Karpas-422 (cell line): Measurements from ENCODE around the gene TMEM18. TPM values are rescaled to one million over a fixed set of nuclear protein-coding genes. Genes with fewer than 3 reads are reported as not detected.

Experiments used
- DNase-seq: peaks from one replicate; pipeline ENCODE4 v3.0.0-alpha.2; 2015
- H2AFZ ChIP-seq: fragments of 200-600 bp; sonication (generic); 2 replicates; pipeline ENCODE4 v1.6.1; 2014; ENCODE audit warnings: antibody characterized with exemption, low read length, mixed read lengths
- H3K27ac ChIP-seq: fragments of 200-600 bp; sonication (generic); 2 replicates; pipeline ENCODE4 v1.5.1; 2014; ENCODE audit warnings: mild to moderate bottlenecking, low read length, moderate library complexity
- H3K27me3 ChIP-seq: fragments of 200-600 bp; sonication (generic); 2 replicates; pipeline ENCODE4 v1.6.1; 2014; ENCODE audit warnings: low read length, mixed read lengths
- H3K36me3 ChIP-seq: fragments of 200-600 bp; sonication (generic); 2 replicates; pipeline ENCODE4 v1.6.1; 2014; ENCODE audit warnings: low read length, mixed read lengths; ENCODE audit not compliant: insufficient read depth
- H3K4me1 ChIP-seq: fragments of 200-600 bp; sonication (generic); 2 replicates; pipeline ENCODE4 v1.6.1; 2014; ENCODE audit warnings: mild to moderate bottlenecking, low read length, mixed read lengths
- H3K4me2 ChIP-seq: fragments of 200-600 bp; sonication (generic); 2 replicates; pipeline ENCODE4 v1.6.1; 2014; ENCODE audit warnings: low read length, low read depth, mild to moderate bottlenecking; ENCODE audit not compliant: poor library complexity, severe bottlenecking
- H3K4me3 ChIP-seq: fragments of 200-600 bp; sonication (generic); 2 replicates; pipeline ENCODE4 v1.5.1; 2014; ENCODE audit warnings: mild to moderate bottlenecking, antibody characterized with exemption, low read length, mixed read lengths
- H3K79me2 ChIP-seq: fragments of 200-600 bp; sonication (generic); 2 replicates; pipeline ENCODE4 v1.6.1; 2014; ENCODE audit warnings: mild to moderate bottlenecking, low read length, mixed read lengths
- H3K9ac ChIP-seq: fragments of 200-600 bp; sonication (generic); 2 replicates; pipeline ENCODE4 v1.6.0; 2014; ENCODE audit warnings: low read length
- H3K9me2 ChIP-seq: fragments of 200-600 bp; sonication (generic), shearing (Covaris generic); replicated peaks from 2 replicates; pipeline ENCODE4 v1.6.0; 2014; ENCODE audit warnings: mild to moderate bottlenecking, low read length, moderate library complexity; ENCODE audit not compliant: insufficient read depth
- H3K9me3 ChIP-seq: fragments of 300-700, 200-600 bp; sonication (generic); 2 replicates; pipeline ENCODE4 v1.6.1; 2014; ENCODE audit warnings: low read length, mixed read lengths
- H4K20me1 ChIP-seq: fragments of 200-600 bp; sonication (generic); 2 replicates; pipeline ENCODE4 v1.6.1; 2014; ENCODE audit warnings: mild to moderate bottlenecking, antibody characterized with exemption, low read length, low read depth; ENCODE audit not compliant: insufficient read depth
- total RNA-seq: library from RNA; depleted of rRNA; stranded (reverse); fragments of >200 nt; shearing (Covaris generic); gene quantifications from 2 replicates; pipeline ENCODE4 v1.2.3, GENCODE V29; 2014; ENCODE audit warnings: low replicate concordance

TMEM18 gene
- total RNA-seq, 1 experiment from 2014 or later, result 48.6 TPM

- Histone ChIP-seq H3K4me2 (no peak overlapping the region), H3K9ac (no peak overlapping the region), H3K27me3 (no peaks in the 10 kb centered on the region), H3K4me3 (no peak overlapping the region), H2AFZ (no peak overlapping the region), H3K36me3 (no peaks in the 10 kb centered on the region), H3K27ac (no peak overlapping the region), H3K4me1 (peaks cover 32% of the 10 kb centered on the region), H4K20me1 (no peaks in the 10 kb centered on the region), H3K9me3 (no peaks in the 10 kb centered on the region), H3K9me2 (no peaks in the 10 kb centered on the region), H3K79me2 (no peaks in the 10 kb centered on the region)
- DNase-seq, result no peak
Measured at GRCh38 chr2:650343-651310, 26.6 kb downstream of the TMEM18 start.

- H3K4me2 ChIP-seq, result no peak overlapping the region
- H3K27ac ChIP-seq, result no peak overlapping the region
- no peaks in the 10 kb centered on the region for H3K27me3 ChIP-seq
- no peaks in the 10 kb centered on the region for H3K9me3 ChIP-seq
- no peak overlapping the region for H2AFZ ChIP-seq
- no peak for DNase-seq
- H4K20me1 ChIP-seq, result no peaks in the 10 kb centered on the region
- no peaks in the 10 kb centered on the region for H3K36me3 ChIP-seq
- no peak overlapping the region for H3K9ac ChIP-seq
- no peaks in the 10 kb centered on the region for H3K79me2 ChIP-seq
- H3K4me3 ChIP-seq, result no peak overlapping the region
- H3K9me2 ChIP-seq, result no peaks in the 10 kb centered on the region
- H3K4me1 ChIP-seq, result peaks cover 37% of the 10 kb centered on the region
Measured at GRCh38 chr2:649426-650342, 27.5 kb downstream of the TMEM18 start.

- Histone ChIP-seq H3K4me3 (no peak overlapping the region), H3K27ac (no peak overlapping the region), H3K27me3 (no peaks in the 10 kb centered on the region), H3K9me2 (no peaks in the 10 kb centered on the region), H3K4me2 (no peak overlapping the region), H3K9ac (no peak overlapping the region), H4K20me1 (no peaks in the 10 kb centered on the region), H3K79me2 (no peaks in the 10 kb centered on the region), H2AFZ (no peak overlapping the region), H3K4me1 (peaks cover 39% of the 10 kb centered on the region), H3K9me3 (no peaks in the 10 kb centered on the region), H3K36me3 (no peaks in the 10 kb centered on the region)
- DNase-seq, result no peak
Measured at GRCh38 chr2:648476-649424, 28.5 kb downstream of the TMEM18 start.

- H3K4me2 ChIP-seq, result peak overlapping the region; percentile 59
- H3K9ac ChIP-seq, result peak overlapping the region; percentile 66
- no peaks in the 10 kb centered on the region for H3K9me3 ChIP-seq
- H3K9me2 ChIP-seq, result no peaks in the 10 kb centered on the region
- no peaks in the 10 kb centered on the region for H3K27me3 ChIP-seq
- H3K27ac ChIP-seq, result peak overlapping the region; percentile 87
- DNase-seq, result no peak
- no peaks in the 10 kb centered on the region for H3K79me2 ChIP-seq
- no peaks in the 10 kb centered on the region for H4K20me1 ChIP-seq
- H3K4me3 ChIP-seq, result no peak overlapping the region
- no peaks in the 10 kb centered on the region for H3K36me3 ChIP-seq
- H2AFZ ChIP-seq, result no peak overlapping the region
- peaks cover 38% of the 10 kb centered on the region for H3K4me1 ChIP-seq
Measured at GRCh38 chr2:647691-648231, 29.4 kb downstream of the TMEM18 start.

GRCh38 chr2:647003-647560, 30.1 kb downstream of the TMEM18 start:
- peak overlapping the region; percentile 87 for H3K27ac ChIP-seq
- H3K4me2 ChIP-seq, result peak overlapping the region; percentile 59
- no peaks in the 10 kb centered on the region for H3K27me3 ChIP-seq
- peak; percentile 80 for DNase-seq
- H3K4me3 ChIP-seq, result peak overlapping the region; percentile 56
- H3K9me2 ChIP-seq, result no peaks in the 10 kb centered on the region
- H3K9ac ChIP-seq, result peak overlapping the region; percentile 66
- H3K4me1 ChIP-seq, result peaks cover 37% of the 10 kb centered on the region
- H2AFZ ChIP-seq, result peak overlapping the region; percentile 92
- no peaks in the 10 kb centered on the region for H4K20me1 ChIP-seq
- no peaks in the 10 kb centered on the region for H3K79me2 ChIP-seq
- no peaks in the 10 kb centered on the region for H3K9me3 ChIP-seq
- H3K36me3 ChIP-seq, result no peaks in the 10 kb centered on the region

GRCh38 chr2:644871-645270, 32.3 kb downstream of the TMEM18 start:
- H3K4me2 ChIP-seq, result no peak overlapping the region
- H3K79me2 ChIP-seq, result no peaks in the 10 kb centered on the region
- H3K9me2 ChIP-seq, result no peaks in the 10 kb centered on the region
- no peak overlapping the region for H3K4me3 ChIP-seq
- no peak for DNase-seq
- H4K20me1 ChIP-seq, result no peaks in the 10 kb centered on the region
- no peak overlapping the region for H2AFZ ChIP-seq
- no peaks in the 10 kb centered on the region for H3K36me3 ChIP-seq
- no peaks in the 10 kb centered on the region for H3K9me3 ChIP-seq
- H3K9ac ChIP-seq, result no peak overlapping the region
- peaks cover 53% of the 10 kb centered on the region for H3K4me1 ChIP-seq
- H3K27me3 ChIP-seq, result no peaks in the 10 kb centered on the region
- no peak overlapping the region for H3K27ac ChIP-seq

GRCh38 chr2:643761-644160, 33.4 kb downstream of the TMEM18 start:
- Histone ChIP-seq H3K4me1 (peaks cover 62% of the 10 kb centered on the region), H3K9me3 (no peaks in the 10 kb centered on the region), H3K9ac (no peak overlapping the region), H3K79me2 (no peaks in the 10 kb centered on the region), H3K27me3 (no peaks in the 10 kb centered on the region), H3K36me3 (no peaks in the 10 kb centered on the region), H3K4me3 (no peak overlapping the region), H3K9me2 (no peaks in the 10 kb centered on the region), H2AFZ (no peak overlapping the region), H3K27ac (no peak overlapping the region), H4K20me1 (no peaks in the 10 kb centered on the region), H3K4me2 (no peak overlapping the region)
- no peak for DNase-seq
